HG03097 (cell line): ENCODE results near the gene ADAM11.
"Not testable (repeated sequence)": the region's sequence is repeated elsewhere in the genome, so short reads cannot be mapped to it uniquely, and the experiment has no call there.

Source experiments
- ATAC-seq: cut with Tn5 transposase; IDR thresholded peaks from one replicate; pipeline ENCODE4 v1.9.1; 2021; ENCODE audit not compliant: unreplicated experiment, low FRiP score

The ADAM11 gene

DNA sequence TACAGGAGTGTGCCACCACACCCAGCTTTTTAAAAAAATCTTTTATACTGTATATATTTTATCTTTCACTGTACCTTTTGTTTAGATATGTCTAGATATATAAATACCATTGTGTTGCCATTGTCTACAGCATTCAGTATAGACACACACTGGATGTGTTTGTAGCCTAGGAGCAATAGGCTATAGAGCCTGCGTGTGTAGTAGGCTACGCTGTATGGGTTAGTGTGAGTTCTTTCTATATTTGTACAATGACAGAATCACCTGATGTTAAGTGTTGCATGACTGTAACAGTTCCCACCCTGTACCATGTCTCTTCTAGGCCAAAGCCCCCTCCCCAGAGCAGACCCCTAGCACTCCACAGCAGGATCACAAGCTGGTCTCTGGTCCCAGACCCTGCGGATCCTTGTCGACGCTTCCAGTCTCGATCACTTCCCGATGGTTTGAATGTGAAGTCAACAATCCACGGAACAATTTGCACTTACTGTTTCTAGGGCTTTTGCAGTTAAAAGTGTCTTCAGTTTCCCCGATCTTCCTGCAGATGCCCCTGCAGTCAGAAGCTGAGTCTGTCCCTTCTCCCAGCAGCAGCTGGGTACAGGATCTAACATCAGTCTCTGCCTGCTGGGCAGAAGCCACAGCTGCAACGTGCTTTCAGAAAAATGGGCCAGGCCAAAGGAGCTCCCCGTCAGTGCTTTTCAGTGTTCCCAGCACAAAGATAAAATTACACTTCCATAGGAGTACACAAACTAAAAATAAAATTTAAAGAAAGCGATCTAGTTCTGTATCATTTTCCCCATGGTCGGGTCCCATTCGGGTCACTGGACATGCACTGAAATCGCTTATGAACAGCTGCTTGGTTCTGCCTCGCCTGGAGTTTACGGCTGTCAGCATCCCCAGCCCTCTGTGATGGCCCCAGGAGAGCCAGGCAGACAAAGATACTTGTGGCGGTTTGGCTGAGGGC, 35.4 kb downstream of the ADAM11 start:
- no peak for ATAC-seq

DNA sequence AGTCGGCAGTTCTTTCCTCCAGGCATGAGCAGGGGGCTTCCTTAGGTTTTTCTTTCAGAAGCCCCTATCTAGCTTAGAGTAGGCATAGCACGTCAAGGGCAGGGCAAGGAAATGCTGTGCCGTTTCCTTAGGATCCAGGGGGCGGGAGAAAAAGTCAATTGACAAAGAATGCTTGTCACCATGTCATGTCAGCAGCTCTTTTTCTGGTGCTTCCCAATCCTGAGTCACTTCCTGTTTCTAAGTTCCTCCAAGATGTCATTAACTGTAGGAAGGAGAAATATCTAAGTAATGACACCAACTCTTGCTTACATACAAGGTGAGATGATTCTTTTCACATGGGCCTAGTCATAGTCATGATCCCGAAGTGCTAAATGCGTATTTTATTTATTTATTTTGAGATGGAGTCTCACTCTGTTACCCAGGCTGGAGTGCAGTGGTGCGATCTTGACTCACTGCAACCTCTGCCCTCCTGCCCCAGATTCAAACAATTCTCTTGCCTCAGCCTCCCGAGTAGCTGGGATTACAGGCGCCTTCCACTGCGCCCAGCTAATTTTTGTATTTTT, 36.1 kb downstream of the ADAM11 start:
- ATAC-seq, result no peak

DNA sequence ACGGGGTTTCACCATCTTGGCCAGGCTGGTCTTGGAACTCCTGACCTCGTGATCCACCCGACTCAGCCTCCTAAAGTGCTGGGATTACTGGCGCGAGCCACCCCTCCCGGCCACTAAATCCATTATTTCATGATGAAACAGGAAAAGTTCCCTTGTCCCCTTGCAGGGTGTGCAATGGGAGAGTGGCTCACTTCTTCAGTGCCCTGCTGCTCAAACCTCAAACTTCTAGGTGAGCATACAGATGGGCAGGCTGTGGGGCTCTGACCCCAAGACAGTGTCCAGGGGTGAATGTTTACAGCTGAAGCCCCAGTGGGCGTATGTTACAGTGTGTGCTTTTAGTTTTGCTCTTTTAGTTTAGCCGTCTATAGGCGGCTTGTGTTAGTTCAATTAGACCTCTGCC, 36.6 kb downstream of the ADAM11 start:
- ATAC-seq, result no peak

DNA sequence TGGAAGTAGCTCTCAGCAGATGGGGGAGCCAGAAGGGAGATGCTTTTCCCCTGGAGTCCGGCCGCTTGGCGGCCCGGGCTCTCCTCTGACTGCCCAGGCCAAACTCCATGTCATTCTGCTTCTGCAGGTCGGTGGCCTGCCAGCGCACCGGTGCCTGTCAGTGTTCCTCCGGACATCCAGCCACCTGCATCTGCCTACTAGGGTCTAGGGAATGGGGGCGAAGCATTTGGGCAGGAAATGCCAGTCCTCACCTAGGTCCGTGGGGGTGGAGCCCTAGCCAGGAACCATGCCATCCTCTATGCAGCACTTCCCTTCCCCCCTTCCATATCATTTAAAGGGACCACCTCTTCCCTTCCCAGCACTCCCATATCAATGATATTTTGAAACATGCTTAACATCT, 37.1 kb downstream of the ADAM11 start:
- no peak for ATAC-seq

DNA sequence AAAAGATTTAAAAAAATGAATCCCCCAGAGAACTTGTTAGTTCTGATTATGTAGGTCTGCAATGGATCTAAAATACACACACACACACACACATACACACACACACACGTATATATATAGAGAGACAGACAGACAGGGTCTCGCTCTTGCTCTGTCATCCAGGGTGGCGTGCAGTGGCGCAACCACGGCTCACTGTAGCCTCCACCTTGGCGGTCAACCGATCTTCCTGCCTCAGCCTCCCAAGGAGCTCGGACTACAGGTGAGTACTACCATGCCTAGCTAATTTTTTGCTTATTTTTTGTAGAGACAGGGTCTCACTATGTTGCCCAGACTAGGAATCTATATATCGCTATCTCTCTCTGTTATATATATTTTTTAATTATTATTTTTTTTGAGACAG, 37.9 kb downstream of the ADAM11 start:
- ATAC-seq, result no peak

DNA sequence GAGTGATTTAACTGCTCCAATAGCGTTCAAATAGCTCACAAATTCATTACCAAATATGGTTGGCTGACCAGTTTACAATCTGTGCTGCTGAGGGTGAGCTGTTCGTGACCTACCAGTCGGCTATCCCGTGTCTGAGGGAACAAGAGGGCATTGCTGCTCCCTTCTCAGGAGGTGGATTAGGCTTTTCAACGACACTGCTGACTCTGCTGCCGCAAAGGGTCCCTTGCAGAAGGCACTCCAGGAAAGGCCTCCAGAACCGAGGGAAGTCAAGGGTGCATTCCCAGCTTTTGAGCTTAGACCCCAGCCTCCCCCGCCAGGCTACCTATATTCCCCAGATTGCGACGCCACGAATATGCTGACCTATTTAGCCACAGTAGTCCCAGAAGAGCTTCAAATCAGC, 39.0 kb downstream of the ADAM11 start:
- ATAC-seq, result no peak

DNA sequence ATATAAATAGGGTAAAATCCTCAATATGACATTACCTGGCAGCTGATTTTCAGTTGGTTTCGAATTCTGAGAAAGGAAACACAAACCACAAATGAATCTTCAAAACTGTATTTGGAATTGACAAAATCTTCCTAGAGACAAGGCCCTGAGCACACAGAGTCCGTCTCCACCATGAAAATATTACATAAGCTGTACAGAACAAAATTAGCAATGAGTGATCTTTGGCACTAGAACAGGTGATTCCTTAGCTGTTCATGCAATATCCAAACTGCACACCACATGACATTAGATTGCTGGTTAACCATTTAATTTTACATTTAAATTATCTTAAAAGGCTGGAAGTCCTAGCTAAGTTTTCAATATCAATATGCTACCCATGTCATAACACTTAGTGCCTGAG, 39.6 kb downstream of the ADAM11 start:
- no peak for ATAC-seq

DNA sequence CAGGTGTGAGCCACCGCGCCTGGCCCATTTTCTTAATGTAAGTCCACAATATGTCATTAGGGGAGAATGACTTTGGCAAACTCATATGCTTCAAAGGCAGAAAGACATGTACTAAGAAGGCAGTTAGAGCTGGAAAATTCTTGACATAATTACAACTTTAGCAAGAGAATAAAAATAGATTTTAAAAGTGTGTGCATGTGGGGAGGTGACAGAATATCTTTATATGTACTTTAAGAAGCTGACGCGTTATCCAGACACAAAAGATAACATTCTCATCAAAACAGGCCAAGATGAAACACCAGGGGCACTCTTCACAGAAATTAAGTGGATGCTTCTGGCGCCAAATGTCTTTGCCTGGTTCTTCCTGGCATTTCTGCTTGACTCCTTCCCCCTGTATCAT, 43.1 kb downstream of the ADAM11 start:
- ATAC-seq, result no peak

DNA sequence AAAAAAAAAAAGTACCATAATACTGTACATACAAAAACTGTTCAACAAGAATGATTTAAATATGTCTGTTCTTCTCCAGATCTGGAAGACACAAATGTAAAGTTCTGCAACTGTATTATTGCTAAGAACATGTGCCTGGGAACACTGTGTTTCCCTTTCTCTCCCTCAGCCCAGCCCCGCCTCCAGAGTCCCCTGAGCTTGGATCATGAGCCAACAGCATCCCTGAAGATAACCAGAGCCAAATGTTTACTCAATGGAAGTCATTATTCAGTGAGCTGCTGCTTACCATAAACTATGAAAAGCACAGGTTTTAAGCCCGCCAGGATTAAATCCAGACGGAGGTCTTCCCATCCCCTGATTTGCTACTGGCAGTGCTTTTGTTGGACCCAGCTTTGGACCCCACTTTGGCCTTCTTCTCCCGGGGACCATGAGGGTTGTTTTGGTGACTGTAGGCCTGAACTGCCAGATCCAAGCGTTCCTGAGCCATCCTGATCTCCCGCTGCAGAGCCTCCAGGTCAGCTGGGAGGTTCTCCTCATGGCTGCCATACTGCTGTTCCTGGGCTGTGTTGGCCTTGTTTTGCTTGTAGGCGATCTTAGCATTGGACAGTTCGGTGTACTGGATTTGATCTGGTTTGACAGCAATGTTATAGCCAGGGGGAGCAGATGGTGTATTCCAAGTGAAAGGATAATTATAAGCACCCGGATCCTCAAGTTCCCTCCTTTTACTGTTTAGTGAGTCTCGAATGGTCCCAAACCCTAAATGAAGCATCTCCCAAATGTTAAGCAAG, 45.7 kb downstream of the ADAM11 start:
- no peak for ATAC-seq

DNA sequence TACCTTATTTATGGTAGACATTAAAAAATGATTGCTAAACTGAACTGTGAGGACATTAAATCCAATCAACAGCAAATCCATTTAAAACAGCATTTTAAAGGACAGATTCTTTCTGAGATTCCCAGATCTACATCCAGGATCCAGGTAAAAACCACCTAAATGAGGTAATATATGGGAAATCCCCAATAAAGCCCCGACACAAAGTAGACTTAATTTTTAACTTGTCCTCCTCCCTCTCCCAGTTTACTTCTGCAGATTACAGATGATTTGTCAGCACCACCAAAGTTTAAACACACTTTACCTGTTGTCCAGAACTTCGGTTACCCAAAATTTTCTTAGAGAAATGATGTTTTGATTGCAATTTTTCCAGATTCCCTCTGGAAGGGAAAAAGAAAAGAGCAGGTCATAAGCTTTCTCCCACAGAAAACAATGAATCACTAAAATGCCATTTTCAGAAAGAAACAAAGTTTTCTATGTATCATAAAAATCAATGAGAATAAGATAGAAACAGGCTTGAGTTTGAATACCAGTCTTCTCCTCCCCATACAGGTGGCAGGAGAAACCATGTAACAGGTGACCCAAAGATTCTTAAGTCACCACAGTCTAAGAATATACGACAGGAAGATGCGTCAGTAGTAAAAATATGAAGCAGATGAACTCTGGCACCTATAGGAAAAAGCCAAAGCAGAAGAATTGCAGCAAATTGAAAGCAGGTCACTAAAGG, 48.5 kb downstream of the ADAM11 start:
- ATAC-seq, result no peak

DNA sequence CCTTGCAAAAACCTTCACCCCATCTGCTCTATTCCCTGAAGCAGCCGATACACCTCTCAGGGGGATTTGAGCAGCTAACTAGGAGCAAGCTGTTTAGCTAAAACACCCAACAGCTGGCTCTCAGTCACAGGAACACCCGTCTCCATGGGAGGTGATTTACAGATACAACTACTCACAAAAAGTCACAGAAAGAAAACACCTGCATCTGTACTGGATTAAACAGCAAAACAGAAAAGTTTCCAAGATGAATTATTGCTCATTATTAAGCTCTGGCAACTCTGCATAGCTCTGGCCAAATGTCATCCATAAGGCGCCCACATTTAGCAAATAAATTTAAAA, 49.0 kb downstream of the ADAM11 start:
- no peak for ATAC-seq

DNA sequence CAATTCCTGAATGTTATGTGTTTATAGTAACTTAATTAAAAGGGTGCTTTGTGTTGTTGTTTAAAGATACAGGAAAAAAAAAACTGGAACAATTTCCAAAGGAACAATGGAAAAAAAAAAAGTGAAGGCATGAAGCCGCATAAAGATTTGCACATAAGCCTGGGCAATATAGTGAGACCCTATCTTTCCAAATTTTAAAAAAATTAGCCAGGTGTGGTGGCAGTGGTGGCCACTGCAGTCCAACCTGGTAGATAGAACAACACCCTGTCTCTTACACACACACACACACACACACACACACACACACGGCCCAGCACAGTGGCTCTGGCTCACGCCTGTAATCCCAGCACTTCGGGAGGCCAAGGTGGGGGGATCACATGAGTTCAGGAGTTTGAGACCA, 49.4 kb downstream of the ADAM11 start:
- no peak for ATAC-seq

DNA sequence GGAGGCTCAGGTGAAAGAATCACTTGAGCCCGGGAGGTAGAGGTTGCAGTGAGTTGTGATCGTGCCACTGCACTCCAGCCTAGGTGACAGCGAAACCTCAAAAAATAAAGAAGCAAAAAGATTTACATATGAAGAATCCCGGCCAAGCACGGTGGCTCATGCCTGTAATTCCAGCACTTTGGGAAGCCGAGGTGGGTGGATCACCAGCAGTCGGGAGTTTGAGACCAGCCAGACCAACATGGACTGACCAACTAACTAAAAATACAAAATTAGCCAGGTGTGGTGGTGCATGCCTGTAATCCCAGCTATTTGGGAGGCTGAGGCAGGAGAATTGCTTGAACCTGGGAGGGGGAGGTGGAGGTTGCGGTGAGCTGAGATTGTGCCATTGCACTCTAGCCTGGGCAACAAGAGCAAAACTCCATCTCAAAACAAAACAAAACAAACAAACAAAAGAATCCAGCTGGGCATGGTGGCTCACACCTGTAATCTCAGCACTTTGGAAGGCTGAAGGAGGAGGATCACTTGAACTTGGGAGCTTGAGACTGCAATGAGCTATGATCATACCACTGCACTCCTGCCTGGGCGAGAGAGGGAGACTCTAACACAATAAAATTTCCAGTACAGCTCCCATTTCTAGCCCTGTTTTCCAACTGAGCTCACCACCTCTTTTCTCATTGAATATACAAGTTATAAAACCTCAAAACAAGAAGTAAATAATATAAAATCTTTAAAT, 50.0 kb downstream of the ADAM11 start:
- ATAC-seq, result not testable (repeated sequence)

DNA sequence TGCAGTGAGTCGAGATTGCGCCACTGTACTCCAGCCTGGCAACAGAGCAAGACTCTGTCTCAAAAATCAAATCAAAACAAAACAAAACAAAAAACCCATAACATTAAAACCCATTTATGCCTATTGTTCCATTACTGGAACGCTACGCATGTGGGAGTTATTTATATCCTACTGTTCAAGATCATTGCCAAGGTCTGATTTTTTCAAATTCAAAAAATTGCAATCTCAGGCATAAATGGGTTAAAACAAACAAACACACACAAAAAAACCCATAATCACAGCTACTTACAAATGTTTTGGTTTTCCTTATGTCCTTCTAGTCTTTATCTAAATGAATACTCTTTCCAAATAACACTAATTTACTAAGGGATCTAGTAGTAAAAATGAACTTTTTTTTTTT, 53.5 kb downstream of the ADAM11 start:
- ATAC-seq, result no peak

DNA sequence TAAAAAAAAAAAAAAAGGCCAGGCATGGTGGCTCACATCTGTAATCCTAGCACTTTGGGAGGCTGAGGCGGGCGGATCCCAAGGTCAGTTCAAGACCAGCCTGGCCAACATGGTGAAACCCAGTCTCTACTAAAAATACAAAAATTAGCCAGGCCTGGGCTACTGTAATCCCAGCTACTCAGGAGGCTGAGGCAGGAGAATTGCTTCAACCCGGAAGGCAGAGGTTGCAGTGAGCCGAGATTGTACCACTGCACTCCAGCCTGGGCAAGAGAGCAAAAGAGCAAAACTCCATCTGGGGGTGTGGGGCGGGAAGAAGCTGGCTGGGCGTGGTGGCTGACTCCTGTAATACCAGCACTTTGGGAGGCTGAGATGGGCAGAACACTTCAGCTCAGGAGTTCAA, 59.7 kb downstream of the ADAM11 start:
- not testable (repeated sequence) for ATAC-seq

DNA sequence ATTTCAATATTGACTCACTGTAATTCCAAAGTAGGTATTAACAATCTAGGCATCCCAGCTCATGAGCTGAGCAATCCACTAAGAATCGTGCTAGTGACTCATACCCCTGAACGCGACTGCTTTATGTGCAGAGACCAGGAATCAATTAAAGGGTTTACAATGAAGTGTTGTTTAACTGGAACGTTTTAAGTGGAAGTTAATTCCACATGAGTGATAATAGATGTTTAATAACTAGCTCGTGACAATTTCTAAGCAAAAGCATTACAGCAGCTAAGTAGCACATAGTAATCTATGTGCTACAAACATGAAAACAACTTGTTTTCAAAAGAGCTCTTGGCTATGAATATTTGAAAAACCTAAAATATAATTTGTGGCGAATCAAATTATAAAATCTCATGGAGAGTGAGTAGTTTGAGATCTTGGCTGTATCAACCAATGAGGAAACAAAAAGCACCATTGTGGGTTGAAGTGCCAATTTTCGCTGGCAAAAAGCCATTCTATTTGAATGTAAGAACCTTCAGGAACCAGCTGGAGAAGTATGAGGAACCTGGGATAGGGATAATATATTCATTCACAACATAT, 61.9 kb downstream of the ADAM11 start:
- no peak for ATAC-seq

DNA sequence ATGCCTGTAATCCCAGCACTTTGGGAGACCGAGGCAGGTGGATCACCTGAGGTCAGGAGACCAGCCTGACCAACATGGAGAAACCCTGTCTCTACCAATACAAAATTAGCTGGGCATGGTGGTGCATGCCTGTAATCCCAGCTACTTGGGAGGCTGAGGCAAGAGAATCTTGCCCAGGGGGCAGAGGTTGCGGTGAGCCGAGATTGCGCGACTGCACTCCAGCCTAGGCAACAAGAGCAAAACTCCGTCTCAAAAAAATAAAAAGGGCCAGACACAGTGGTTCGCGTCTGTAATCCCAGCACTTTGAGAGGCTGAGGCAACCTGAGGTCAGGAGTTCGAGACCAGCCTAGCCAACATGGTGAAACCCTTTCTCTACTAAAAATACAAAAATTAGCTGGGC, 66.4 kb downstream of the ADAM11 start:
- not testable (repeated sequence) for ATAC-seq

DNA sequence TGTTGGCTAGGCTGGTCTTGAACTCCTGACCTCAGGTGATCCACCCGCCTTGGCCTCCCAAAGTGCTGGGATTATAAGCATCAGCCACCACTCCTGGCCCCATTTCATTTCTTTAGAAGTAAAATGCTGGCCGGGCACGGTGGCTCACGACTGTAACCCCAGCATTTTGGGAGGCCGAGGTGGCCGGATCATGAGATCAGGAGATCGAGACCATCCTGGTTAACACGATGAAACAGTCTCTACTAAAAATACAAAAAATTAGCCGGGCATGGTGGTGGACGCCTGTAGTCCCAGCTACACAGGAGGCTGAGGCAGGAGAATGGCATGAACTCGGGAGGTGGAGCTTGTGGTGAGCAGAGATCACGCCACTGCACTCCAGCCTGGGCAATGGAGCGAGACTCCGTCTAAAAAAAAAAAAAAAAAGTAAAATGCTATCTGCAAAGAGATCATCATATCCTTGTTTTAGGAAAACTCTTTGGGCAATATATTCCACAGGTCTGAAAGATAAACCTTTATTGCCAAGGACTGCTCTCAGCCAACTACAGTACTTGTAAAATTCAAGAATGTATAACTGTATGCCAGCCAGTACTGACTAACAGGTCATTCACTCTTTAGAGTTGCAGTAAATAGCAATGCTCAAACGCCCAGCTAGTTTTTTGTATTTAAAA, 67.5 kb downstream of the ADAM11 start:
- no peak for ATAC-seq

DNA sequence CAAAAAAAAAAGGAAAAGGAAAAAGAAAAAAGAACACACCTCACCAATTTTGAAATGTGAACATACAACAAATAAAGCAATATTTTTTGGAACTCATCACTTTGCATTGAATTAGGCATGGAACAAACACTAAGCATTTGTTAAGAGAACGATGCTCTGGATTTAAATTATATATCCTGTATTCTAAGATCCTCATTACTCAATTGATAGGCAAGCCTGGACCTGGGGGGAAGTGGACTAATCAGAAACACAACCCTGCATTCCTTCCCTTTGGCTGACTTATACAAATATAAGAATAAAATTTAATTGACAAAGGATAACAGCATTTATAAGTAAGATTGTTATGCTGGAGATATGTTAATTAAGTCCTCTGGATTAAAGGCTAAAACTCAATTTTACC, 69.1 kb downstream of the ADAM11 start:
- no peak for ATAC-seq
